Stimulated activated CD8-positive, alpha-beta memory T cell treated with anti-CD3 and anti-CD28 coated beads, Interleukin-7, amount 100 ng/mL, for 24 hours (primary cell): Measurements from ENCODE around the gene RPL5.

Experiments
- DNase-seq: peaks from one replicate; pipeline ENCODE4 v3.0.0-alpha.2; 2020; ENCODE audit warnings: low read depth

RPL5 gene

DNA sequence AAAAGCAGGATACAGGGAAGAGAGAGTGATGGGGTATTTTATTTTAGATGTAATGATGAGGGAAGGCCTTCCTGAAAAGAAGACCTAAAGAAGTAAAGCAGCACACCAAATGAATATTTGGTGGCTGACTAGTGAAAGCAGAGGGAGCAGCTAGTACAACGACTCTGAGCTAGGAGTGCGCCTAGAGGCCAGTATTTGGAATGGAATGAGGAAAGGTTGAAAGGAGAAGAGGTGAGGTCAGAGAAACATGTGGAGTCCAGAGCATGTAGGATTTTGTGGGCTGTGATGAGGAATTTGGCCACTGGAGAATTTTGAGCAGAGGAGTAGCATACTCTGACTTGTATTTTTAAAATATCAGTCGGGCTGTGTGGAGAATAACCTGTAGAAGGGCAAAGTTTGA, 11.8 kb upstream of the RPL5 start:
- DNase-seq = no peak

DNA sequence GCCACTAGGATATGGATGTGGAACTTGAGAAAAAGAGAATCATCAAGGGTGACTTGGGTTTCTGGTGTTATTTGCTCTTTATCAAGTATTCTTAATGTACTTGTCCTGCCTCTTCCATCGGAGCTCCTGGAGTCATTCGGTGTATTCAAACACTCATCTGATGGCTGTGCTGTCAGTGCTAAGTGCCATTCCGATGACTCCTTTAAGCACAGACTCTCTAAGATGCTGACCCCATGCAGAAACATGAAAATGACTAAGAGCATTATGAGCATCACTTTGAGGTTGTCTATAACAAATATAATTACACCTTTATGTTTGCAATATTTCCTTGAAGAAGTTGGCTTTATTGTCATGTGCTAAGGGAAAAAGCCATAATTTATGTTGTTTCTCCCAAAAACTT, 11.3 kb upstream of the RPL5 start:
- no peak for DNase-seq

DNA sequence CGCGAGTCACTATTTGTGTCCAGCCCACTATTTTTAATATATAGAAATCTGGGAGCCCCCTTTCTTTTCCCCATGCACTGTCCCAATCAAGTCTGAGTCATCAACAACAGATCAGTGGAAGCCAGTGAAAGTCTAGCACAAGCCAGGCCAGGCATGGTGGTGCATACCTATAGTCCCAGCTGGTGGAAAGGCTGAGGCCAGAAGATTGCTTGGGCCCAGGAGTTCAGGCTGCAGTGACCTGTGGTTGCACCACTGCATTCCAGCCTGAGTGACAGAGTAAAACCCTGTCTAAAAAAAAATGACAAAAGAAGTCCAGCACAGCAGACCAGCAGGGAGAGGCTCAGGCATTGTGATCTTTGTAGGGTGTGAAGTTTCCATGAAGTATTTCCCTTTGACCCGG, 9.0 kb upstream of the RPL5 start:
- no peak for DNase-seq

DNA sequence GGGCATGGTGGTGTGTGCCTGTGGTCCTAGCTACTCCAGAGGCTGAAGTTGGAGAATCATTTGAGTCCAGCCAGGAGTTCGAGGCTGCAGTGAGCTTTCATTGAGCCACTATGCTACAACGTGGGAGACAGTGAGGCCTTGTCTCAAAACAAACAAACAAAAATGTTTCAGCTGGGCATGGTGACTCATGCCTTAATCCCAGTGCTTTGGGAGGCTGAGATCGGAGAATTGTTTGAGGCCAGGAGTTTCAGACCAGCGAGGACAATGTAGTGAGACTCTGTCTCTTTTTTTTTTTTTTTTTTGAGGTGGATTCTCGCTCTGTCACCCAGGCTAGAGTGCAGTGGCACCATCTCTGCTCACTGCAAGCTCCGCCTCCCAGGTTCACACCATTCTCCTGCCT, 5.0 kb upstream of the RPL5 start:
- DNase-seq = no peak

GRCh38 chr1:92831368-92831761, 475 bp upstream of the RPL5 start:
- no peak for DNase-seq

DNA sequence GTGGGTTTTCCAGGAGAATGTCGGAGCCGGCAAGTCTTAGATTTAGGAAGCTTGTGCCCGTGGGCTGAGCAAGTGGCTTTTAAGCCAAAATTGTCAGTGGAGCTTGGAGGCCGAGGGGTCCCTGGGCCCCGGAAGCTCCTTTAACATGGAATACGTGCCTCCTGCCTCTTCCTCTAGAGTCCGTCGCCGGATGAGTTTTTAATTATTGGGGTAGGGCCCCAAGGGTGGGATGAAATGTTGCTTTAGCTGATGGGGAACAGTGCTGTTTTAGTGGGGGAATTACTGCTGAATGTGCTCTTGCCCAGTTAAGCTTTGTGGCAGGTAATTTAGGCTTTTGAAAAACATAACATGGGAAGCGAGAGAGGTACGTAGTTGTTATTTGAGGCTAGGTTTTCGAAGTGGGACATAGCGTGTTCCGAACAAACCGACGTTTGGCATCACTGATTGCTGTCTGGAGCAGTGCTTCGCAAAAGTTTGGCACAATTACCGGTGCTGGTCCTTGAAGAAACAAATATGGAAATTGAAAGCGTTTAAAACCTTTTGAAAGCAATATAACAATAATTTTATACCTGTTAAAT, 786 bp downstream of the RPL5 start:
- DNase-seq = no peak

DNA sequence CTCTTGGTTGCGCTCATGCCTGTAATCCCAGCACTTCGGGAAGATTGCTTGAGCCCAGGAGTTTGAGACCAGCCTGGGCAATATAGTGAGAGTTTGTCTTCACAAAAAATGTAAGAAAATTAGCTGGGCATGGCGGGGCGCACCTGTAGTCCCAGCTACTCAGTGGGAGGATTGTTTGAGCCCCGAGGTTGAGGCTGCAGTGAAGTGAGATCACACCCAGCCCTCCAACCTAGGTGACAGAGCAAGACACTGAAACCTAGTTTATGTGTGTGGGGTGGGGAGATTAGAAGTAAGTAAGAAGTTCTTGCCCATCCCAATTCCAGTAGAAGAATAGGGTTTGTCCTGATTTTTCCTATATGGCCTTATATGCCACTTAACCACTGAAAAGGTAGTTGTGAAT, 2.0 kb downstream of the RPL5 start:
- no peak for DNase-seq

DNA sequence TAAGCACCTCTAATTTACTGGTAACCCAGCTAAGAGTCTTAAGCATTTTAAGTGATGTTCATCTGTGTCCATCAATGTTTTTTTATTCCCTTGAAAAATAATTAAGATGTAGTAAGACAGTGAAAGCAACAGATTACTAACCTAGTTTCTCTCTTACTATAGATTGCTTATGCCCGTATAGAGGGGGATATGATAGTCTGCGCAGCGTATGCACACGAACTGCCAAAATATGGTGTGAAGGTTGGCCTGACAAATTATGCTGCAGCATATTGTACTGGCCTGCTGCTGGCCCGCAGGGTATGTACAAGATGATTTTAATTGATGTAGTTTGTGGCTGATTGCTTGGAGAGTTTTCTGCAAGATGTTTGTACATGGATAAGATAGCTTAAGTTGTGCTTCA, 2.8 kb downstream of the RPL5 start:
- no peak for DNase-seq

DNA sequence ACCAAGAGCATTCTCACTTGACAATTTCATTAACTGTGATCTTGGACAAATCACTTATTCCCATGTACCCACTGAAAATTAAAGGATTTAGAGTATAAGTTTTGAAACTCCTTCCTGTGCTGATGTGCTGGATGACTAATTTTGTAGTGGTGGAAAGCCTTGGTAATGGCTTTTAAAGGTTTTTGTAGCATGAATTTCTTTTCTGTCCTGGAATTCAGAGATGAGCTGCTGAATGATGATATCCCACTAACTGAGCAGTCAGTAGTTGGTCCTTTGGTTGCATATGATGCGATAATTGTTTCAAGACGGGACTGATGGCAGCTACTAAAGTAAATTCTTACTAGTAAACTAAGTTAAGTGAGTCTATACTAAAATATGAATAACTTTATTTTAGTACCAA, 5.2 kb downstream of the RPL5 start:
- DNase-seq = no peak

- no peak for DNase-seq
Observed at GRCh38 chr1:92838519-92838918, 6.7 kb downstream of the RPL5 start.

GRCh38 chr1:92839442-92839841, 7.6 kb downstream of the RPL5 start:
- no peak for DNase-seq

- no peak for DNase-seq
Observed at GRCh38 chr1:92840600-92840999, 8.8 kb downstream of the RPL5 start.

DNA sequence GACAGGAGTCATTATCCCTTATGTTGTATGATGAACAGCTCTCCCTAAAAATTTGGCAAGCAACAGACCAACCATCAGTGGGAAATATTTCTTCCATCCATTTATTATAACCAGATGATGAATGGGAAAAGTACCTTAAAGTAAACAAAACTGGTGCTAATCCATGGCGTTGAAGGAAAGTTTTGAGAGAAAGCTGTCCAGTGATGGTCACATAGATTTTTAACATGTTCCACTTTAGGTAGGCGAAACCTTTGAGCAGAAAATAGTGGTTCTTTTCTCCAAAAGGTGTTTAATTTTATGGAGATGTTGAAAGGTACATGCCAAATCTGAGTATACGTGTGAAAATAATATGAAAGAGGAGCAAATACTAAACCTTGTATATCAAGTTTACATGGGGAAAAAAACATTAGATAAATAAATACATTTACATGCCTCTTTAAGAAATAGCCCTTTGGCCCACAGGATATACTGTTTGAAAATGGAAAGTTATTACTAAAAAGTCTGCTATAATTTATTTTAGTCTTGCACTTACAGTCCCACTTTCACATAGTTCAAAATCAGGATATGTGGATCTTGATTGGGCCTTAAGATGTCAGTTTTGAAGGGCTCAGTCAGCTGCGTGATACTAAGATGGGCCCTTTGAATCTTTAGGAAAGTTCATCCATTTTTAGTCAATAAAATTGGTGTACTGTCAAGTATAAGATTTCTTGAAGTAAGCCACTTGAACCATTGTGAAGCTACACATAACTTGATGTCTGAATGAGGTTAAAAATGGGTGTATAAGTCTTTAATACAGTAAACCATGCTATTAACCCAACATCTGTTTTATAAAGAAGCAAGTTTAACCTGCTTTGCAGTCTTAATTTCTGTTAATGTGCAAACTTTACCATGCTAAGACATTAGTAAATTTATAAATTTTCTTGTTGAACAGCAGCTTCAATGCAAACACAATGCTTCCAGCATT, 10.5 kb downstream of the RPL5 start:
- DNase-seq = no peak

- DNase-seq = no peak
Observed at GRCh38 chr1:92843046-92843423, 11.2 kb downstream of the RPL5 start.

DNA sequence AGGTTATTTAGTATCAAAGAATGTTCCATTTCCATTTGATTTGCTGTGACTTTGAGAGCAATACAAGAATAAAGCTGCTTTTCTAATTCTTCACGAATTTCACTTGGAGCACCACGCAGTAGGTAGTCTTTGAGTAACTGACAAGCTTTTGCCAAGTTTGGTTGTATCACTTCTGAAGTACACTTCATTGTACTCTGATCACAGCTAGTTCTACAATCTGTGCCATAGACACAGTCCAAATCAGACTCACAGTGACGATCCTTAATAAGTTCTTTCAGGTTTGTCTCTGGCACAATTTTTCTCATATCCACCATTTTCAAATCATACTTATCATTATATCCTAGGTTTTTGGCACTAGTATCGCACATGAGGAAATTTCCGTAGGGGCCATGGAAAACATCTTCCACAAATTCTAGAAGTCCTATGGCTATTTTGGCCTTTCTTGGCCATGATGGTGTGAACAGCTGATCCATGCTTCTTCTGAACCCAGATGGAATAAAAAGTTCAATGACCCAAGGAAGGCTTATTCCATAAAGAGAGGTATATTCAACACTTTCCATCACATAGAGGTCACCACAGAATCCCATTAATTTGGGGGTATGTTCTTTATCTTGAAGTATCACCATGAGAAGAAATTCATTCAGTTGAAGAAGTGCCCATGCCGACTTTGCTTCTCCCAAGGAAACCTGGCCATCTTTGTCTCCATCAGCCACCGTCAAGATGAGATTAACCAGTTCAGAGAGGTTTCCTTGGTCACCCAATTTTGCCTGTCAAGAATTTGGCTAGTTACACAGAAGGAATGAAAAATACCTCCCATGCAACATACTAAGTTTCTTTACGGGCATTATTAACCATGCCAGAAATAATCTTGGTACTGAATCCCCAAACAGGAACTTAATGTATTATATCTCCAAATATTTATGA, 11.9 kb downstream of the RPL5 start:
- no peak for DNase-seq

DNA sequence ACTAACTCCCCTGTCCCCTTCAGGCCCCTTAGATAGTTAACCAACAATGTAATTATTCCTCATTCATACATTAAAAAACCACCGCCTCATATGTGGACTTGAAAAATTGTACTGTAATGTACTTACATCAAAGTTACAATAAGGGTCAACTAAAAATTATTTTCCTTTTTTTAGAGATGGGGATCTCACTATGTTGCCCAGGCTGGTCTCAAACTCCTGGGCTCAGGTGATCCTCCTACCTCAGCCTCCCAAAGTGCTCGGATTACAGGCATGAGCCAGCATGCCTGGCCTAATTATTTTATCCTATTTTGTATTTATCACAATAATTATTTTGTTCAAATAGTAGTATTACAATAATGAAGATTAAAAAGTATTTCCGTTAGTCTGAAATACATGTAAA, 12.6 kb downstream of the RPL5 start:
- DNase-seq = no peak

- no peak for DNase-seq
Observed at GRCh38 chr1:92845908-92846307, 14.1 kb downstream of the RPL5 start.

- DNase-seq = no peak
Observed at GRCh38 chr1:92848201-92848600, 16.4 kb downstream of the RPL5 start.

DNA sequence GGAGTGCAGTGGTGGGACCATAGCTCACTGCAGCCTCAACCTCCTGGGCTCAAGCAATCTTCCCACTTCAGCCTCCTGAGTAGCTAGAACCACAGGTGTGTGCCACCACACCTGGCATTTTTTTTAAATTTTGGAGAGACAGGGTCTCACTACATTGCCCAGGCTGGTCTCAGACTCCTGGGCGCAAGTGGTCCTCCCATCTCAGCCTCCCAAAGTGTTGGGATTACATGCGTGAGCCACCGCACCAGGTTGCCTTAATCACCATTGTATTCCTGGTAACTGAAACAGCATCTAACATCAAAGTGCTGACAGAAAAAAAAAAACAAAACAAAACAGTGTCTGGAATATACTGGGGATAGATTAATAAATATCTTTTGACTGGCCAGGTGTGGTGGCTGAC, 18.2 kb downstream of the RPL5 start:
- DNase-seq = no peak

- DNase-seq = no peak
Observed at GRCh38 chr1:92851729-92852128, 19.9 kb downstream of the RPL5 start.

- DNase-seq = no peak
Observed at GRCh38 chr1:92853299-92853698, 21.5 kb downstream of the RPL5 start.

- no peak for DNase-seq
Observed at GRCh38 chr1:92854101-92854785, 22.4 kb downstream of the RPL5 start.
